IMR-90 (cell line): ENCODE data around the gene BMP8A. TPM values are rescaled to one million over a fixed set of nuclear protein-coding genes. Genes with fewer than 3 reads are reported as not detected.

Experiments used
- ATAC-seq: fragments of 200-7000 bp; cut with Tn5 transposase; 2 replicates; pipeline ENCODE4 v1.9.1; 2020; ENCODE audit warnings: low read depth, mild to moderate bottlenecking, moderate library complexity
- BruUV-seq: library from RNA; stranded (reverse); fragments of 400-500 nt; replicated peaks from 2 replicates; lab custom pipeline; 2021; lab: Mats Ljungman, UMichigan
- CTCF ChIA-PET: fragments of 300-600 bp; formaldehyde crosslinking; extraction: SDS; loops from one replicate; lab custom pipeline; 2021; ENCODE audit warnings: antibody characterized with exemption; lab: Yijun Ruan, JAX
- POLR2A ChIA-PET: fragments of 300-600 bp; sonication (Branson Sonifier 250); formaldehyde crosslinking; loops from one replicate; lab custom pipeline; 2022; ENCODE audit warnings: antibody characterized with exemption; ENCODE audit not compliant: unreplicated experiment; lab: Charles Lee
- DNase-seq: peaks from one replicate; pipeline ENCODE4 v3.0.0; 2013
- H2AFZ ChIP-seq: replicated peaks from 2 replicates; pipeline ENCODE3; 2013; ENCODE audit warnings: low read length, mild to moderate bottlenecking; ENCODE audit not compliant: poor library complexity
- H2AK5ac ChIP-seq: 2 replicates; pipeline ENCODE4 v1.6.1; 2013; ENCODE audit warnings: low read depth, low read length, inconsistent platforms
- H2AK9ac ChIP-seq: replicated peaks from 2 replicates; pipeline ENCODE3; 2013; ENCODE audit warnings: mild to moderate bottlenecking, low read depth, low read length, moderate library complexity; ENCODE audit not compliant: poor library complexity
- H2BK120ac ChIP-seq: 2 replicates; pipeline ENCODE4 v1.6.1; 2013; ENCODE audit warnings: low read depth, low read length, inconsistent platforms
- H2BK15ac ChIP-seq: 3 replicates; pipeline ENCODE4 v1.6.1; 2013; ENCODE audit warnings: low read depth, low read length, inconsistent platforms
- H2BK20ac ChIP-seq: 2 replicates; pipeline ENCODE4 v1.6.1; 2013; ENCODE audit warnings: low read depth, mild to moderate bottlenecking, inconsistent platforms, low read length, moderate library complexity
- H2BK5ac ChIP-seq: 2 replicates; pipeline ENCODE4 v1.6.1; 2013; ENCODE audit warnings: mild to moderate bottlenecking, low read depth, low read length, inconsistent platforms; ENCODE audit not compliant: poor library complexity, severe bottlenecking
- H3K14ac ChIP-seq: replicated peaks from 2 replicates; pipeline ENCODE4 v1.6.1; 2013; ENCODE audit warnings: low read depth, low read length, inconsistent platforms
- H3K18ac ChIP-seq: 2 replicates; pipeline ENCODE4 v1.6.1; 2013; ENCODE audit warnings: low read depth, low read length, control low read depth
- H3K23ac ChIP-seq: 2 replicates; pipeline ENCODE4 v1.6.1; 2013; ENCODE audit warnings: low read depth, low read length, inconsistent platforms
- H3K27ac ChIP-seq: 2 replicates; pipeline ENCODE4 v1.5.1; 2013; ENCODE audit warnings: mild to moderate bottlenecking, control low read depth, low read length; ENCODE audit not compliant: insufficient read depth
- H3K27me3 ChIP-seq: 2 replicates; pipeline ENCODE4 v1.6.1; 2013; ENCODE audit warnings: low read length; ENCODE audit not compliant: control insufficient read depth, insufficient read depth
- H3K36me3 ChIP-seq: 2 replicates; pipeline ENCODE4 v1.6.1; 2013; ENCODE audit warnings: low read length, mixed read lengths; ENCODE audit not compliant: control insufficient read depth, insufficient read depth
- H3K4ac ChIP-seq: 2 replicates; pipeline ENCODE4 v1.6.1; 2013; ENCODE audit warnings: low read depth, low read length, inconsistent platforms
- H3K4me1 ChIP-seq: 2 replicates; pipeline ENCODE4 v1.6.1; 2013; ENCODE audit warnings: low read length, mixed read lengths; ENCODE audit not compliant: control insufficient read depth, insufficient read depth
- H3K4me2 ChIP-seq: 2 replicates; pipeline ENCODE4 v1.6.1; 2013; ENCODE audit warnings: low read depth, mild to moderate bottlenecking, control low read depth, low read length, moderate library complexity
- H3K4me3 ChIP-seq: 2 replicates; pipeline ENCODE4 v1.5.1; 2013; ENCODE audit warnings: low read depth, mild to moderate bottlenecking, control low read depth, low read length, moderate library complexity; ENCODE audit not compliant: insufficient read depth
- H3K56ac ChIP-seq: 2 replicates; pipeline ENCODE4 v1.6.1; 2013; ENCODE audit warnings: low read length, inconsistent platforms; ENCODE audit not compliant: insufficient read depth; ENCODE audit errors: extremely low read depth
- H3K79me1 ChIP-seq, 2 experiments: 2 replicates each; pipeline ENCODE4 v1.6.1; 2013; ENCODE audit warnings: low read length in 2 of 2, inconsistent platforms in 1 of 2, low read depth in 1 of 2
- H3K9ac ChIP-seq: 2 replicates; pipeline ENCODE4 v1.6.1; 2013; ENCODE audit warnings: low read depth, low read length, control low read depth
- H3K9me1 ChIP-seq: 2 replicates; pipeline ENCODE4 v1.6.1; 2013; ENCODE audit warnings: low read length, inconsistent platforms; ENCODE audit not compliant: insufficient read depth
- H3K9me3 ChIP-seq: 2 replicates; pipeline ENCODE4 v1.6.1; 2013; ENCODE audit warnings: low read length; ENCODE audit not compliant: control insufficient read depth, insufficient read depth
- H4K20me1 ChIP-seq: 2 replicates; pipeline ENCODE4 v1.6.1; 2013; ENCODE audit warnings: low read length, inconsistent platforms; ENCODE audit not compliant: insufficient read depth
- H4K5ac ChIP-seq: 2 replicates; pipeline ENCODE4 v1.6.1; 2013; ENCODE audit warnings: mild to moderate bottlenecking, low read depth, low read length, control low read depth
- H4K8ac ChIP-seq, 2 experiments: 2 replicates each; pipeline ENCODE4 v1.6.1; 2013; ENCODE audit warnings: low read depth in 2 of 2, low read length in 2 of 2, control low read depth in 1 of 2, inconsistent platforms in 1 of 2
- H4K91ac ChIP-seq: 2 replicates; pipeline ENCODE4 v1.6.1; 2013; ENCODE audit warnings: low read depth, low read length, inconsistent platforms; ENCODE audit not compliant: insufficient read depth
- BHLHE40 ChIP-seq: fragments of 150-350 bp; IDR thresholded peaks from 2 replicates; pipeline ENCODE4 v1.6.1; 2016; ENCODE audit warnings: mild to moderate bottlenecking, low read depth, low read length
- CEBPB ChIP-seq: IDR thresholded peaks from 2 replicates; pipeline ENCODE4 v1.6.1; 2012; ENCODE audit warnings: low read depth, low read length, improper control_type of control experiment
- CHD1 ChIP-seq: IDR thresholded peaks from 2 replicates; pipeline ENCODE4 v1.6.1; 2012; ENCODE audit warnings: low read depth, low read length, improper control_type of control experiment
- FOS ChIP-seq: fragments of 150-350 bp; IDR thresholded peaks from 2 replicates; pipeline ENCODE4 v1.6.1; 2016; ENCODE audit warnings: low read depth, low read length
- MAFK ChIP-seq: IDR thresholded peaks from 2 replicates; pipeline ENCODE4 v1.6.1; 2012; ENCODE audit warnings: low read depth, low read length, improper control_type of control experiment
- MAZ ChIP-seq: IDR thresholded peaks from 2 replicates; pipeline ENCODE4 v1.6.1; 2012; ENCODE audit warnings: low read depth, mild to moderate bottlenecking, low read length, improper control_type of control experiment, moderate library complexity, borderline replicate concordance
- MXI1 ChIP-seq: IDR thresholded peaks from 2 replicates; pipeline ENCODE4 v1.6.1; 2012; ENCODE audit warnings: low read depth, mild to moderate bottlenecking, low read length, moderate library complexity, borderline replicate concordance
- NFE2L2 ChIP-seq: fragments of 150-350 bp; IDR thresholded peaks from 2 replicates; pipeline ENCODE4 v1.6.1; 2016; ENCODE audit warnings: low read depth, mild to moderate bottlenecking, low read length
- POLR2A ChIP-seq: IDR thresholded peaks from 2 replicates; pipeline ENCODE4 v1.6.1; 2012; ENCODE audit warnings: mild to moderate bottlenecking, low read depth, low read length
- RCOR1 ChIP-seq: IDR thresholded peaks from 2 replicates; pipeline ENCODE4 v1.6.1; 2012; ENCODE audit warnings: mild to moderate bottlenecking, low read length, improper control_type of control experiment; ENCODE audit not compliant: insufficient replicate concordance
- RFX5 ChIP-seq: IDR thresholded peaks from 2 replicates; pipeline ENCODE4 v1.8.0; 2012; ENCODE audit warnings: low read depth, mild to moderate bottlenecking, low read length, moderate library complexity
- SMC3 ChIP-seq: fragments of 150-350 bp; IDR thresholded peaks from 2 replicates; pipeline ENCODE4 v1.6.1; 2016; ENCODE audit warnings: low read depth, mild to moderate bottlenecking, antibody characterized with exemption, low read length, moderate library complexity
- WGBS, 2 experiments: methylation state at CpG; one replicate each; pipeline versions ENCODE4 v1.1.5 to v1.1.7; 2013; ENCODE audit warnings: missing lambda C conversion rate in 2 of 2; ENCODE audit not compliant: insufficient read length in 1 of 2; ENCODE audit errors: extremely low coverage in 2 of 2; 5-methylcytosine and 5-hydroxymethylcytosine counted together
- dilution Hi-C: fragments of 300-500 bp; cut with HindIII; formaldehyde crosslinking; loops from one replicate; pipeline ENCODE4 v1.14.3; 2018; ENCODE audit warnings: low sequenced_read_pairs; ENCODE audit not compliant: unreplicated experiment
- in situ Hi-C: fragments of 300-500 bp; cut with MboI; formaldehyde crosslinking; loops from 3 replicates; pipeline ENCODE4 v1.14.3; 2019; ENCODE audit warnings: low sequenced_read_pairs, inconsistent platforms, mixed read lengths
- intact Hi-C: fragments of 100-400 bp; cut with micrococcal nuclease; formaldehyde crosslinking; loops from 2 replicates; pipeline ENCODE4 v1.10.0; 2022
- polyA plus RNA-seq, 3 experiments: library from polyadenylated mRNA; depleted of rRNA; stranded (reverse); fragments of >200 nt; gene quantifications; 2 replicates each; pipeline ENCODE4 v1.2.3, GENCODE V29; 2012; ENCODE audit warnings: low replicate concordance in 1 of 3
- total RNA-seq: library from RNA; depleted of rRNA; stranded (reverse); fragments of >200 nt; gene quantifications from 2 replicates; pipeline ENCODE4 v1.2.3, GENCODE V29; 2012
- TF ChIP-seq, protein P1 (sequence below): fragments of 150-350 bp; IDR thresholded peaks from 2 replicates; pipeline ENCODE4 v1.6.1; 2016; ENCODE audit warnings: low read depth, mild to moderate bottlenecking, low read length, moderate library complexity, borderline replicate concordance
- TF ChIP-seq, protein P2 (sequence below): conservative IDR thresholded peaks from 2 replicates; pipeline ENCODE4 v1.5.1; 2012; ENCODE audit warnings: mild to moderate bottlenecking, low read depth, low read length, improper control_type of control experiment
- TF ChIP-seq, protein P3 (sequence below): fragments of 150-350 bp; IDR thresholded peaks from 2 replicates; pipeline ENCODE4 v1.6.1; 2017; ENCODE audit warnings: mild to moderate bottlenecking, antibody characterized with exemption, low read length, low read depth

The BMP8A gene
- total and polyA plus RNA-seq, 2 of the 4 experiments (the other 2 are of a cell fraction), result not detected

DNA sequence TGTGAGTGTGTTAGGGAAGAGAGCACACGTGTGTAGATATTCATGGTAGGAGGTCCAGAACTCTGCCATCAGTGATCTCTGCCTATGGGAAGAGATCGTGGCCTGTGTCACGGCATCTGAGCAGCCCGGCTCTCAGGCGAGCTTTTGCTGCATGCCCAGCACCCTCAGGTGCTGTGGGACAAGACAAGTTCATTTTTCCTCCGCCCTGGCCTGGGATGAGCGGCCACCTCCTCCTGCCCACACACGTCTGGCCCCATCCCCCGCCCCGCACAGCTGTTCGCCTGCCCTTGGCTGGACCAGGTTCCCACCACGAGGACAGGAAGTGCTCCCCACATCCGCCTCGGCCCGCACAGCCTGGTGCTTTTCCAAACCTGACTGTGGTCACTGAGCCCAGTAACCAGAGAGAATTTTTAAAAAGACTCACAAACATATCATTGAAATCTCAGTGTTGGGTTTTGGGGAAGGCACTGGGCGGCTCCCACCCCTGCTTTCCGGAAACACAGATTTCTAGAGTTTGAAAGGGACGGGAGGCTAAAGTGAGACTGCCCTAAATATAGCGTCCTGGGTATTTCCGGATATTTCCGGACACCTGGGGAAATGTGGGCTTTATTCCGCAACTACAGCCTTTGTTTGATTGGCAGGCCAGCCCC is 18.0 kb downstream of the BMP8A start:
- H4K91ac ChIP-seq, result no peak overlapping the region
- H4K5ac ChIP-seq, result no peak overlapping the region
- intact Hi-C loops, result no loop called here
- H3K14ac ChIP-seq, result no peak overlapping the region
- ChIA-PET CTCF (no interaction called here), POLR2A (no interaction called here)
- in situ Hi-C loops, result loop anchor here (10.0 kb wide), 1 partner anchor 205 kb away; no protein-coding TSS in a partner anchor
- TF ChIP-seq CEBPB, result no peak
- TF ChIP-seq FOS, result no peak
- TF ChIP-seq, protein P1, sequence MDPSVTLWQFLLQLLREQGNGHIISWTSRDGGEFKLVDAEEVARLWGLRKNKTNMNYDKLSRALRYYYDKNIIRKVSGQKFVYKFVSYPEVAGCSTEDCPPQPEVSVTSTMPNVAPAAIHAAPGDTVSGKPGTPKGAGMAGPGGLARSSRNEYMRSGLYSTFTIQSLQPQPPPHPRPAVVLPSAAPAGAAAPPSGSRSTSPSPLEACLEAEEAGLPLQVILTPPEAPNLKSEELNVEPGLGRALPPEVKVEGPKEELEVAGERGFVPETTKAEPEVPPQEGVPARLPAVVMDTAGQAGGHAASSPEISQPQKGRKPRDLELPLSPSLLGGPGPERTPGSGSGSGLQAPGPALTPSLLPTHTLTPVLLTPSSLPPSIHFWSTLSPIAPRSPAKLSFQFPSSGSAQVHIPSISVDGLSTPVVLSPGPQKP, result no peak
- TF ChIP-seq RFX5, result no peak
- TF ChIP-seq CHD1, result no peak
- no peak for TF ChIP-seq BHLHE40
- TF ChIP-seq MXI1, result no peak
- no peak for TF ChIP-seq NFE2L2
- TF ChIP-seq, protein P2, sequence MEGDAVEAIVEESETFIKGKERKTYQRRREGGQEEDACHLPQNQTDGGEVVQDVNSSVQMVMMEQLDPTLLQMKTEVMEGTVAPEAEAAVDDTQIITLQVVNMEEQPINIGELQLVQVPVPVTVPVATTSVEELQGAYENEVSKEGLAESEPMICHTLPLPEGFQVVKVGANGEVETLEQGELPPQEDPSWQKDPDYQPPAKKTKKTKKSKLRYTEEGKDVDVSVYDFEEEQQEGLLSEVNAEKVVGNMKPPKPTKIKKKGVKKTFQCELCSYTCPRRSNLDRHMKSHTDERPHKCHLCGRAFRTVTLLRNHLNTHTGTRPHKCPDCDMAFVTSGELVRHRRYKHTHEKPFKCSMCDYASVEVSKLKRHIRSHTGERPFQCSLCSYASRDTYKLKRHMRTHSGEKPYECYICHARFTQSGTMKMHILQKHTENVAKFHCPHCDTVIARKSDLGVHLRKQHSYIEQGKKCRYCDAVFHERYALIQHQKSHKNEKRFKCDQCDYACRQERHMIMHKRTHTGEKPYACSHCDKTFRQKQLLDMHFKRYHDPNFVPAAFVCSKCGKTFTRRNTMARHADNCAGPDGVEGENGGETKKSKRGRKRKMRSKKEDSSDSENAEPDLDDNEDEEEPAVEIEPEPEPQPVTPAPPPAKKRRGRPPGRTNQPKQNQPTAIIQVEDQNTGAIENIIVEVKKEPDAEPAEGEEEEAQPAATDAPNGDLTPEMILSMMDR, result no peak
- no peak for TF ChIP-seq MAFK
- no peak for TF ChIP-seq POLR2A
- no peak for TF ChIP-seq RCOR1
- TF ChIP-seq, protein P3, sequence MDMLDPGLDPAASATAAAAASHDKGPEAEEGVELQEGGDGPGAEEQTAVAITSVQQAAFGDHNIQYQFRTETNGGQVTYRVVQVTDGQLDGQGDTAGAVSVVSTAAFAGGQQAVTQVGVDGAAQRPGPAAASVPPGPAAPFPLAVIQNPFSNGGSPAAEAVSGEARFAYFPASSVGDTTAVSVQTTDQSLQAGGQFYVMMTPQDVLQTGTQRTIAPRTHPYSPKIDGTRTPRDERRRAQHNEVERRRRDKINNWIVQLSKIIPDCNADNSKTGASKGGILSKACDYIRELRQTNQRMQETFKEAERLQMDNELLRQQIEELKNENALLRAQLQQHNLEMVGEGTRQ, result no peak
- no peak for TF ChIP-seq MAZ
- no peak for TF ChIP-seq SMC3
- 95% methylated on average over 4 of the region's 22 CpGs; no CpG with 5 or more reads in 1 of the 2 experiments for WGBS, 2 experiments
- H3K4ac ChIP-seq, result no peak overlapping the region
- H2BK20ac ChIP-seq, result no peak overlapping the region
- no peaks in the 10 kb centered on the region for H3K9me3 ChIP-seq
- no peak overlapping the region for H3K23ac ChIP-seq
- H3K18ac ChIP-seq, result no peak overlapping the region
- H2AFZ ChIP-seq, result peak overlapping the region; percentile 73
- H2BK120ac ChIP-seq, result no peak overlapping the region
- H3K36me3 ChIP-seq, result no peaks in the 10 kb centered on the region
- H2AK5ac ChIP-seq, result no peak overlapping the region
- H2BK15ac ChIP-seq, result no peak overlapping the region
- H3K4me2 ChIP-seq, result no peak overlapping the region
- H3K79me1 ChIP-seq, result no peaks in the 10 kb centered on the region
- ATAC-seq (no peak), DNase-seq (peak; percentile 38)
- no TSS peak for BruUV-seq
- H4K20me1 ChIP-seq, result no peaks in the 10 kb centered on the region
- H2AK9ac ChIP-seq, result no peak overlapping the region
- H4K8ac ChIP-seq, result no peak overlapping the region
- no peak overlapping the region for H3K9ac ChIP-seq
- peaks cover 3% of the 10 kb centered on the region; the same call in 1 of the 2 replicates for H3K27me3 ChIP-seq
- H3K27ac ChIP-seq, result no peak overlapping the region
- H3K4me3 ChIP-seq, result no peak overlapping the region
- dilution Hi-C loops, result no loop called here
- H2BK5ac ChIP-seq, result no peak overlapping the region
- H3K56ac ChIP-seq, result no peak overlapping the region
- H3K4me1 ChIP-seq, result no peaks in the 10 kb centered on the region; the same call in 1 of the 2 replicates
- no peaks in the 10 kb centered on the region for H3K9me1 ChIP-seq
